Activated CD4-positive, alpha-beta T cell treated with anti-CD3 and anti-CD28 coated beads for 4 hours (primary cell): ENCODE measurements around the gene ST6GAL1.
A peak's percentile ranks its signal among the peaks of the same experiment; 100 is the strongest.

Experiments used
- DNase-seq, 2 donors: peaks; one replicate each; pipeline ENCODE4 v3.0.0-alpha.2; 2020

Gene ST6GAL1

DNA sequence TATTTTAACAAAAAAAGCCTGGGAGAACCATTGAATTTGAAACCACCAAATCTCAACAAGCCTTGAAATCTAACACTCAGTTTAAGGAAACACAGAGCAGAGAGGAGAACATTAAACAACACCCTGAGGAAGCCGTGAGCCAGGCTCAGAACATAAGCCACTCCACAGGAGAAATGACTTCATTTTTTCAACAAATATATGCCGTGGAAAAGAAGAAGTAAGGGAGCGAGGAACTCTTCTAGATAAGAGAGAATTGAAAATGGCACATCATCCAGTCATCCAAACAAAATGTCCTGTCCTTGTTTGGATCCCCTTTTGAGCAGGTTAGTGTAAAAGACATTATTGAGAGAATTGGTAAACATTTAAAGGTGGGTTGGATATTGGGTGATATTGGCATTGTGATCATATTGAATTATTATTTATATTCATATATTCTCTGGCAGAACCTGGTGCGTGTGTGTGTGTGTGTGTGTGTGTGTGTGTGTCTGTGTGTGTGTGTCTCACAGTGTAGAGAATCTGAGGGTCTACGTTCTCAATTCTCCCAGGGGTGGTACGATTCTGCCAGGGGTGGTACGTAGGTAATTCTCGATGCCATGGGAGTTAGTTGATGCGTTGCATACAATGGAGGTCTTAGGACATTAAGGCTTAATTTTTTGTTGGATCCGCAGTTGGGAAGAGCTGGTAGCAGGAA, 94.4 kb downstream of the ST6GAL1 start:
- no peak for DNase-seq

GRCh38 chr3:187025254-187025655, 94.9 kb downstream of the ST6GAL1 start:
- peak; percentile 68 to 71 for DNase-seq

- DNase-seq, result peak; percentile 42 to 48
Measured at GRCh38 chr3:187025656-187026316, 95.5 kb downstream of the ST6GAL1 start.

GRCh38 chr3:187026317-187026670, 96.0 kb downstream of the ST6GAL1 start:
- DNase-seq, result no peak

DNA sequence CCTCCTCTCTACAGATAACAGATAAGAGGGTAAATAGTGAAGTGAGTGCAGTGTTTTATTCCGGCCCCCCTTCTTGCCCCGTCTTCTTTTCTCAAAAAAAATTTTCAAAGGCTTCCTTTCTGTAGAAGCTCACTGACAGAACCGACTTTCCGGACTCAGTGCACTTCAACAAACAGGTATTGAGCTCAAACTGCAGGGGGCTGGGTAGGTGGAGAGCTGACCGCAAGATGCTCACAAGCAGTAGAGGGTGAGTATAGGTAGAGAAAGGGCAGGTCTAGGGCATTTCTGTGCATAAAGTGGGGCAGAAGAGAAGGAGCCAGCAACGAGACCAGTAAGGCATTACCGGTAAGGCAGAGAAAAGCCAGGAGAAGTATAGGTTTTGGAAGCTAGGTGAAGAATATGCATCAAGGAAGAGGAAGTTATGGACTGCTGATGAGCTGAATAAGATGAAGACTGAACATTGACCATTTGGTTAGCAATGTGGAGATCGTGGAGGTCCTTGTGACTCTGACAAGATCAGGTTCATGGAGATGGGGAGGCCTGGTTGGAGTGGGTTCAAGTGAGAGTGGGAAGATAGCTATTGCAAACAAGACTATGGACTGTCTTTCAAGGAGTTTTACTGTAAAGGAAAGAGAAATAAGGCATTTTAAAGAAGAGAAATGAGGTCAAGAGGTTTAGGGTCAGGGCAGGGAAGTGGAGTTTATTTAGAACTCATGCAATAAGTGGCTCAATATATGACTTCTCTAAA, 97.4 kb downstream of the ST6GAL1 start:
- DNase-seq, result peak; percentile 74 to 75

DNA sequence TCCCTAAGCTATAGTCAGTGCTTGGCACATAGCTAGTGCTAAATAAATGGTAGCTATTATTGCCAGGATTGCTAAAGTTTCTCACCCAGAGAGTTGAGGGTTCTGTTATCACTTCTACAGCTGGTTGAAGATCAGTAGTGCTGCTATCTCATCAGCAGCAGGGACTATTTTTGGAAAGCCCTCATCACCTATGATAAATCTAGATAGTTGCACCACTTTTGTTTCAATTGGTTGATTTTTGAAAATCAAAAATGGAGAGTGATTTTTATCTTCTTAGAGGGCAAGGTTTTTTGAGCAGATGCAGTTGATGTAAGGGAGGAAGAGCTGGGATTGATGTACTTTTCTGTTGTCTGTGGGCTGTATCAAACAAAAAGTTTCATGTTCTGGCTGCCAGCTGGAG, 101.6 kb downstream of the ST6GAL1 start:
- DNase-seq, result no peak

- no peak for DNase-seq
Measured at GRCh38 chr3:187036394-187036793, 106.1 kb downstream of the ST6GAL1 start.

GRCh38 chr3:187039100-187039722, 108.9 kb downstream of the ST6GAL1 start:
- no peak for DNase-seq

- DNase-seq, result no peak
Measured at GRCh38 chr3:187039723-187040414, 109.5 kb downstream of the ST6GAL1 start.

GRCh38 chr3:187040516-187041361, 110.4 kb downstream of the ST6GAL1 start:
- no peak for DNase-seq

- DNase-seq, result peak; percentile 53 to 59
Measured at GRCh38 chr3:187041362-187042307, 111.3 kb downstream of the ST6GAL1 start.

- no peak for DNase-seq
Measured at GRCh38 chr3:187042346-187042745, 112.0 kb downstream of the ST6GAL1 start.

DNA sequence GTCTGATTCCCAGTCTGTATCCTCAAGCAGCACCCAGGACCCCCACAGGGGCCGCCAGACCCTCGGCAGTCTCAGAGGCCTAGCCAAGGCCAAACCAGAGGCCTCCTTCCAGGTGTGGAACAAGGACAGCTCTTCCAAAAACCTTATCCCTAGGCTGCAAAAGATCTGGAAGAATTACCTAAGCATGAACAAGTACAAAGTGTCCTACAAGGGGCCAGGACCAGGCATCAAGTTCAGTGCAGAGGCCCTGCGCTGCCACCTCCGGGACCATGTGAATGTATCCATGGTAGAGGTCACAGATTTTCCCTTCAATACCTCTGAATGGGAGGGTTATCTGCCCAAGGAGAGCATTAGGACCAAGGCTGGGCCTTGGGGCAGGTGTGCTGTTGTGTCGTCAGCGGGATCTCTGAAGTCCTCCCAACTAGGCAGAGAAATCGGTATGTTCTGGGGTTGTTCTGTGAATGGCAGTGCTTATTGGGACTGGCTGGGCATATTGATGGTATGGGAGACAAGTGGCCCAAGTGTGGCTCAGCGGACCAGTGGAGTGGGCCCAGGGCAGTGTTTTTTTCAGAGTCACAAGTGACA, 112.6 kb downstream of the ST6GAL1 start:
- no peak for DNase-seq

DNA sequence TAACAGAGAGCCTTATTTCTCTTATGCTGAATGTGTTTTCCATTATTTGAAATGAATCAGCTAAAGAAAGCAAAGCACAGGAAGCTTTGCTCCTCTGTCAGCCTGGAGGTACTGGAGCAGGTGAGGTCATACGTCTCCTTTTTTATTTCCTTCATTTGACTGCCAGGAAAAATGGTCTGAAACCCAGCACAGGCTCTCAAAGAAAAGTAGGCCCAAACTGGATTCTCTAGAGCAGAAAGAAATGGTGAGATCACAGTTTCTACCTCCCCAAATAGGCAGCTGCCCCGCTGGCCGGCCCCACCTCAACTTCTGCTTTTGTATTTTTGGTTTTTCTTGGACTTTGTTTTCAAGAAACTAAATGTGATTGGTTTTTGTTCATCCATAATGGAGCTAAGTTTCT, 113.9 kb downstream of the ST6GAL1 start:
- no peak for DNase-seq

DNA sequence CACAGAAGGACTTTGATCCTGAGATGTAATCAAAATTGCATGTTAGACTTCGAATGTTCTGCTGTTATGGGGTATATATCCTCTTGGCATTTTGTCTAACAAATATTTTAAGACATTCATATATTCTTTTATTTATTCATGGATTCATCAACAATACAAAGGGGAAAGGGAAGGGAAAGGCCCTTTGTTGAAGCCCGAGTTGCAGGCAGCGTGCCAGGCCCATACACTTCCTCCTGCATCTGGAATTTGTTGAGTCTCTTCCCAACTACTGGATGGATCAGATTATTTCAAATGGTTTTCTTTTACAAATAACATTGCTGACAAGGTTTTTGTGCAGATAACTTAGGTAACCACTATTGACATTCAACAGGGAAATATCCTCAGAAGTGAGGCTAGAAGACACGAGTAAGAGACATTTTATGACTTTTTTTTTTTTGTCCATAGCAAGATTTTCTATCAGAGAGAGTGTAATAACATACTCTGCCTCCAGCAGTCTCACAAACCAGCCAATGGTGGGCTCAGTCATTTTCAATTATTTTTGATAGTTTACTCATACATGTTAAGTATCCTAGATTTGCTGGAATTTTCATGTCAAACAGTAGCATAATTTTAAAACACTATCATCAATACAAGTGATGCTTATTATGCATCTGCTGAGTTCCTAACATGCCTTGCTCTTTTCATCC, 114.7 kb downstream of the ST6GAL1 start:
- no peak for DNase-seq

DNA sequence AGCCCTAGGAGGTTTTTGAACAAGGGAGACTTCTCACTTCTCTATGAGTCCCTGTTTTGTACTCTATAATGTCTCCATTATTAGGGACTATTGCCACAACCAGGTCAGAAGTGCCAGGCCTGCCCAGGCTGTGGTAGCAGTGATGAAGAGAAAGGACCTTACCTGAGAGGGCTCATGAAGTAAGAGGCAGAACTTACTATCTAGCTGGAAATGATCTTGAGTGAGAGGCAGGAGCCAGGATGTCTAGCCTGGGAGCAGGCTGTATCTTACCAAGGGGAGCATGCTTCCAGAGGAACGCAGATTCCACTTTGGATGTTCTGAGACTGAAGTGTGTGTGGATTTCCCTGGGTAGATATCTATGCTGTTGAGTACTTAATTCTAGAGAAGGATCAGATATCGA, 115.7 kb downstream of the ST6GAL1 start:
- no peak for DNase-seq

DNA sequence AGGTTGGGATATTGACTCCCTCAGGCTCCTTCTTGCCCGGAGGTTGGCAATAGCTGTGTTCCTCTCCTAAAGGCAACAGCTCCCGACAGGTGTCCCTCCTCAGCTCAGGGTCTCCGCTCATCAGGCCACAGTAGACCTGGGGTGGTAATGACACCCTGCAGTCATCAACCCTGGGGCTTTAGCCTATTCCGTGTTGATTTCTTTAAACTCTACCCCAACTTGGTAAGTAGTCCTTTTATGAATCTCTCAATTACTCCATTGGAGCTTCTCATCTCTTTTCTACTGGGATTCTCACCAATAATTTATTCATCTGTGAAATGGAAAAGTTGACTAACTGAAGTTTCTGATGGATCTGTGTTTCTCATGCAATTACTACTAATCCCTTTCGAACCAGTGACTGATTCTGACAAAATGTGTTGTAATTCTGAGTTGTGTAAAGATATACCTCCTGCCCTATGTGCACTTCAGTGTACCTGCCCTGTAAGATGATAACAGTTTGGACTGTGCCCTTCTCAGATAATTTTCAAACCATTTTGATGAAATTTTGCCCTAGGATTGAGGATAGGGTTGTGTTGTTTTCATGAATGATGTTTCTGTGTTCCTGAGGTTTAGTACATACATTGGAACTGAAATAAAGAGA, 119.3 kb downstream of the ST6GAL1 start:
- DNase-seq, result no peak

- DNase-seq, result no peak
Measured at GRCh38 chr3:187051066-187051465, 120.7 kb downstream of the ST6GAL1 start.

DNA sequence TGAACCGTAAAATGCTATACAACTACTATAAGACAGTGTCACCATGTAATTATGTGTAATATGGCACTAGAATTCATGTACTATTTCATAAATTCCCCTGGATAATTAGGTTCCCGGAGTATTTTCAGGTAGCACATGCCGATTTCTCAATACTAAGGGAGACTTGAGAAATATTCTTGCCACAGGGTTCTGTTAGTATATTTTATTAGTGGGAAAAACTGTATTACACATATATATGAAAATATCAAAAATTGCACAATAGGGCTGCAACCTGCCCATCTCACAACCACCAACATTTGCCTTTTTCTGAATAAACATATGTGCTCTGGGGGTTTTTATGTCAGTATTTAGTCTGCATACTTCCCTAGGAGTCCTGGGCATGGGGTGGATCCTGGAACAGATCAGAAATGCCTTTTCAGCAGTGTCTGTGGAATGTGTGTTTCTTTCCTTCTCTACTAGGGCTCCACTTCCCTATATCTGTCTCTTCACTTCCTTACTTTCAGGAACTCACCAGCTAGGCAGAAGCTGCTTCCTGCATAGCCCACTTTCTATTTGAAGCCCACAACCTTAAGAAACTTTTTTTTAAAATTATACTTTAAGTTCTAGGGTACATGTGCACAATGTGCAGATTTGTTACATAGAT, 121.5 kb downstream of the ST6GAL1 start:
- no peak for DNase-seq
